HL-60 (cell line): ENCODE results near the gene CD8B2.

Experiments
- DNase-seq, 2 experiments: peaks; one replicate each; pipeline ENCODE4 v3.0.0-alpha.2; 2010 to 2020; ENCODE audit warnings: low read depth in 1 of 2, low spot score in 1 of 2
- H3K27ac ChIP-seq: fragments of 250-450 bp; sonication (Bioruptor Pico); replicated peaks from 2 replicates; pipeline ENCODE4 v1.5.1; 2020; ENCODE audit warnings: mild to moderate bottlenecking, moderate library complexity
- H3K27me3 ChIP-seq: fragments of 250-450 bp; sonication (Bioruptor Pico); 2 replicates; pipeline ENCODE4 v1.5.1; 2021; ENCODE audit warnings: mild to moderate bottlenecking, moderate library complexity; ENCODE audit not compliant: insufficient read depth, poor library complexity, severe bottlenecking
- H3K4me3 ChIP-seq: replicated peaks from 2 replicates; pipeline ENCODE4 v1.5.1; 2011; ENCODE audit warnings: mild to moderate bottlenecking, control low read depth, low read length; ENCODE audit not compliant: insufficient read depth
- GABPA ChIP-seq: IDR thresholded peaks from 2 replicates; pipeline ENCODE4 v1.6.1; 2012; ENCODE audit warnings: low read depth
- POLR2AphosphoS5 ChIP-seq: IDR thresholded peaks from 2 replicates; pipeline ENCODE4 v1.6.1; 2012; ENCODE audit warnings: low read depth
- REST ChIP-seq: IDR thresholded peaks from 2 replicates; pipeline ENCODE4 v1.6.1; 2012; ENCODE audit warnings: low read depth; ENCODE audit not compliant: insufficient replicate concordance
- SPI1 ChIP-seq: IDR thresholded peaks from 2 replicates; pipeline ENCODE4 v1.6.1; 2012; ENCODE audit warnings: low read depth, mild to moderate bottlenecking, borderline replicate concordance
- TF ChIP-seq, protein P1 (sequence below): IDR thresholded peaks from one replicate; pipeline ENCODE4 v1.5.1; 2011; ENCODE audit warnings: low read length, control low read depth, inconsistent platforms; ENCODE audit not compliant: insufficient read depth

Gene CD8B2

DNA sequence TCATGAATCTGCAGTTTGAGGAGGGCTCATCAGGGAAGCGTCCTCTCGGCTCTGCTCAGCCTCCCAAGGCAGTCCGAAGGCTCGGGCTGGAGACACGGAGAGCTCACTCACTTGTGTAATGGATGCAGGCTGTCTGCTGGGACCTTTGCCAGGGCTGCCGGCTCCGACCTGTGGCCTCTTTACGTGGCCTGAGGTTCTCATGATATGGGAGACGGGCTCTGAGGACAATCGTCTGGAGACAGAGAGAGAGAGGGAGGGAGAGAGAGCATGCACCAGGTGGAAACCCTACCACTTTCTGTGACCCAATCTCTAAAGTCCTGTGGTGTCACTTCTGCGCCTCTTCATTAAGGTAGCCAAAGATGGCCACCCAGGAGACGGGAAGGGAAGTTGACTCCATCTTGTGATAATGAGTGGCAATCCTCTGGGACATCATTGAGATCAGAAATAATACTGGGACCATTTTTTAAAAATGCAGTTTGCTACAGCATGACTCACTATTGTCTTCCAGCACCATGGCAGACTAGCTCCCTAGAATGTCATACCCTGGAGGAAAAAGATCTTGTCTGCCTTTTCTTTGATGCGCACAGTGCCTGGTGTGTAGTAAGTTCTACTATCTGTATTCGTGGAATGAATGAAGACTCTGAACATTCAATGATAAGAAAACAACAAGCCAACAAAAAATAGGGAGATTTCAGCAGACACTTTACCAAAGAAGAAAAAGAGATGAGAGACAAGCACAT, 60.2 kb downstream of the CD8B2 start:
- H3K27me3 ChIP-seq = no peaks in the 10 kb centered on the region
- DNase-seq = no peak
- no peak overlapping the region for H3K27ac ChIP-seq
- TF ChIP-seq REST = no peak
- TF ChIP-seq, protein P1, sequence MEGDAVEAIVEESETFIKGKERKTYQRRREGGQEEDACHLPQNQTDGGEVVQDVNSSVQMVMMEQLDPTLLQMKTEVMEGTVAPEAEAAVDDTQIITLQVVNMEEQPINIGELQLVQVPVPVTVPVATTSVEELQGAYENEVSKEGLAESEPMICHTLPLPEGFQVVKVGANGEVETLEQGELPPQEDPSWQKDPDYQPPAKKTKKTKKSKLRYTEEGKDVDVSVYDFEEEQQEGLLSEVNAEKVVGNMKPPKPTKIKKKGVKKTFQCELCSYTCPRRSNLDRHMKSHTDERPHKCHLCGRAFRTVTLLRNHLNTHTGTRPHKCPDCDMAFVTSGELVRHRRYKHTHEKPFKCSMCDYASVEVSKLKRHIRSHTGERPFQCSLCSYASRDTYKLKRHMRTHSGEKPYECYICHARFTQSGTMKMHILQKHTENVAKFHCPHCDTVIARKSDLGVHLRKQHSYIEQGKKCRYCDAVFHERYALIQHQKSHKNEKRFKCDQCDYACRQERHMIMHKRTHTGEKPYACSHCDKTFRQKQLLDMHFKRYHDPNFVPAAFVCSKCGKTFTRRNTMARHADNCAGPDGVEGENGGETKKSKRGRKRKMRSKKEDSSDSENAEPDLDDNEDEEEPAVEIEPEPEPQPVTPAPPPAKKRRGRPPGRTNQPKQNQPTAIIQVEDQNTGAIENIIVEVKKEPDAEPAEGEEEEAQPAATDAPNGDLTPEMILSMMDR = no peak
- TF ChIP-seq SPI1 = no peak
- TF ChIP-seq POLR2AphosphoS5 = no peak
- TF ChIP-seq GABPA = no peak
- no peak overlapping the region for H3K4me3 ChIP-seq

- Histone ChIP-seq H3K4me3 (no peak overlapping the region), H3K27me3 (no peaks in the 10 kb centered on the region), H3K27ac (no peak overlapping the region)
- DNase-seq = no peak
- TF ChIP-seq POLR2AphosphoS5 (no peak), SPI1 (no peak), GABPA (no peak)
These were observed 64.4 kb downstream of the CD8B2 start for GRCh38 chr2:106551417-106552130.

DNA sequence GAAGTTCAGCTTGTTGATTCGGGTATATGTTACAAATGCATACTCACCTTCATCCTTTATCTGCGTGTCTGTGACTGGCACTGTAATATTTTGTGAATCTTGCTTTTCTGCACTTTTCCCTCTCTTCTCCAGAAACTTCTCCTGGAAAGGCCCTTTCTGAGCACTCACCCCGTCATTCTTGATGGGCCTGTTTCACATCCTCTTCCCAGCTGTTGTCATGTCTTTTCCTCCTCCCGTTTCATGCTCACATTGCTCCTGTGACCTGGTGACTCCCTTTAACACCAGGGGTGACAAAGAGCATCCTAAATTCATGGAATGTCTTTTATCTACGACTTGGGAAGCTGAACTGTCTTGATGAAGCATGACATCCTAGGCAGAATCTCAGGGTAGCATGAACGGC, 65.8 kb downstream of the CD8B2 start:
- no peak for TF ChIP-seq SPI1
- no peak for TF ChIP-seq GABPA
- TF ChIP-seq, protein P1 = no peak
- TF ChIP-seq POLR2AphosphoS5 = no peak
- TF ChIP-seq REST = no peak
- DNase-seq = no peak
- Histone ChIP-seq H3K4me3 (no peak overlapping the region), H3K27ac (no peak overlapping the region), H3K27me3 (no peaks in the 10 kb centered on the region)

GRCh38 chr2:106553321-106553720, 66.2 kb downstream of the CD8B2 start:
- H3K27me3 ChIP-seq = no peaks in the 10 kb centered on the region

More at GRCh38 chr2:106553321-106553720, 66.2 kb downstream of the CD8B2 start:
- Histone ChIP-seq H3K4me3 (no peak overlapping the region), H3K27ac (no peak overlapping the region)
- DNase-seq = no peak
- TF ChIP-seq REST (no peak), GABPA (no peak), POLR2AphosphoS5 (no peak), SPI1 (no peak)
- TF ChIP-seq, protein P1 = no peak
